PC-3 (cell line): ENCODE results near the gene COLEC12.

ENCODE experiments used
- EZH2phosphoT487 ChIP-seq: fragments of 300-600 bp; sonication (generic); IDR thresholded peaks from 2 replicates; pipeline ENCODE4 v1.6.1; 2018; ENCODE audit warnings: mild to moderate bottlenecking, antibody characterized with exemption, low read length, borderline replicate concordance
- TF ChIP-seq, protein P1 (sequence below): fragments of 300-600 bp; sonication (generic); conservative IDR thresholded peaks from 2 replicates; pipeline ENCODE4 v1.5.1; 2017; ENCODE audit warnings: antibody characterized with exemption, low read depth, mild to moderate bottlenecking, low read length

DNA sequence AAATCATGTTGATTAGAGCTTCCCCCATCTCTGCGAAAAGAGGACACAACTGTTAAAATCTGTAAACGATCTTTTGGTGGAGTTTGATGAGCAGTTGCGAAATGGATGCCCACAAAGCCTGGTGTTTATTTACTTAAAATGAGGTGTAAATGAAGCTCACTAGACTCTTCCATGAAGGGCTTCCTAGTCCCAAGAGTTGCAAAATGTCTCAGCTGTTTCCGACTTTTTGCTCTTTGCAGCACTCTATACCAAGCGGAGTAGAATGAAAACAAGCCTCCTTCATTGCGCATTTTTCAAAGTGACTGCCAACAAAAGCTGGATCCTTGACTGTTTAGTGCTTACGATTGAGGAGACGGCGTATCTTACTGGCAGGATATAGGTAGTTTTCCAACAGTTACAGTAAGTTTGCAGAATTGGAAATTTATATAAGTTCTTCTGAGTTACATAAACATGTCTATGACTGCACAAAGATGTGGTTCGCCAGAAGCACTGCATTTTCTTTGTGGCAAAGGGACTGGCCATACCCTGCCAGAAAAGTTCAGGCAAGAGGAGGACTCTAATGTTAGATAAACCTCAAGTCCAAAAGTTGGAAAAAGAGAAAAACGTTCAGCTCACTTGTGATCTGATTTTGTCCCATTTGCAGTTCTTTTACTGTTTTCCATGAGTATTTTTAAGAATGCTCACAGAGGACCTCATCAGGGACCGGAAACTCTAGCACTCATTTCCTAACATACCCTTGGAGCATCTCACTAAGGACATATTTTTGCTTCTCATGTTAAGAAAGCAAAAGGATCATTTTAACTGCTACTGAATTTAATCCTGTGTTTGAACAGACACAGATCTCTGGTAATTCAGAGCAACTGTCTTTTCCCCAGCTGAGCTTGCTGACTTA, 42.7 kb downstream of the COLEC12 start:
- TF ChIP-seq, protein P1, sequence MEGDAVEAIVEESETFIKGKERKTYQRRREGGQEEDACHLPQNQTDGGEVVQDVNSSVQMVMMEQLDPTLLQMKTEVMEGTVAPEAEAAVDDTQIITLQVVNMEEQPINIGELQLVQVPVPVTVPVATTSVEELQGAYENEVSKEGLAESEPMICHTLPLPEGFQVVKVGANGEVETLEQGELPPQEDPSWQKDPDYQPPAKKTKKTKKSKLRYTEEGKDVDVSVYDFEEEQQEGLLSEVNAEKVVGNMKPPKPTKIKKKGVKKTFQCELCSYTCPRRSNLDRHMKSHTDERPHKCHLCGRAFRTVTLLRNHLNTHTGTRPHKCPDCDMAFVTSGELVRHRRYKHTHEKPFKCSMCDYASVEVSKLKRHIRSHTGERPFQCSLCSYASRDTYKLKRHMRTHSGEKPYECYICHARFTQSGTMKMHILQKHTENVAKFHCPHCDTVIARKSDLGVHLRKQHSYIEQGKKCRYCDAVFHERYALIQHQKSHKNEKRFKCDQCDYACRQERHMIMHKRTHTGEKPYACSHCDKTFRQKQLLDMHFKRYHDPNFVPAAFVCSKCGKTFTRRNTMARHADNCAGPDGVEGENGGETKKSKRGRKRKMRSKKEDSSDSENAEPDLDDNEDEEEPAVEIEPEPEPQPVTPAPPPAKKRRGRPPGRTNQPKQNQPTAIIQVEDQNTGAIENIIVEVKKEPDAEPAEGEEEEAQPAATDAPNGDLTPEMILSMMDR = no peak
- TF ChIP-seq EZH2phosphoT487 = no peak
